Activated CD4-positive, alpha-beta T cell treated with anti-CD3 and anti-CD28 coated beads, Interleukin-2, amount 50 U/mL, for 24 hours (primary cell): ENCODE data around the gene GPC1.

Source experiments
- DNase-seq, 2 donors: peaks; one replicate each; pipeline ENCODE4 v3.0.0-alpha.2; 2020; ENCODE audit warnings: low read depth in 1 of 2, low spot score in 1 of 2

The GPC1 gene

DNA sequence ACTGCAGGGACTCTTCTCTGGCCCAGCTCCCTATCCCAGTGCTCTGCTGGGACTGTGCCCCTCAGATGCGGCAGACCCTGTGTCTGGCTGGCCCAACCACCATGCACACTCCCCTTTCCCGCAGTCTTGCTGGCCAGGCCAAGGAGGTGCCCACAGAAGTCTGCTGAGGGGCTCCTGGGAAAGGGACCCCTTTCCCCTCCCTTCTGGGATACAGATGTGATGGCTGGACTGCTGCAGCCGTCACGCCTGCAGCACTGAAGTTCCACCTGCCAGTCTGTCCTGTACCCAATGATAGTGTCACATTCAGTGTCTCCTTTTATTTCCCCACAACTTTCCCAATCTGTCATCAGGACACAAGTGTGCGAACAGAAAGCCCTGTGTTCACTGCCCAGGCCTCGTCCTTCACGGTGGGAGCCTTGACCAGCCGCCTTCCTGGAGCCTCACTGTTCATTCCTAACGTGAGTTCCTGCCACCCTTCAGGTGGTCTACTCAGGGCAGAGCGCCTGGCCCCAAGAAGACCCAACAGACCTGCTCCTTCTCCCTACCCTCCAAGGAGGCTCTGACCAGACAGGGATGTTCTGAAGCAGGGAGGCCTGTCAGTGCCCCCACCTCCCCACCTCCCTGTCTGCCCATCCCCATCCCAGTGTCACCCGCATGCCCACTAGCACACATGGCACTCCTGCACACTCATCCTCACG is 75.2 kb downstream of the GPC1 start:
- no peak for DNase-seq

GRCh38 chr2:240511351-240512108 is 76.1 kb downstream of the GPC1 start:
- DNase-seq, result no peak

DNA sequence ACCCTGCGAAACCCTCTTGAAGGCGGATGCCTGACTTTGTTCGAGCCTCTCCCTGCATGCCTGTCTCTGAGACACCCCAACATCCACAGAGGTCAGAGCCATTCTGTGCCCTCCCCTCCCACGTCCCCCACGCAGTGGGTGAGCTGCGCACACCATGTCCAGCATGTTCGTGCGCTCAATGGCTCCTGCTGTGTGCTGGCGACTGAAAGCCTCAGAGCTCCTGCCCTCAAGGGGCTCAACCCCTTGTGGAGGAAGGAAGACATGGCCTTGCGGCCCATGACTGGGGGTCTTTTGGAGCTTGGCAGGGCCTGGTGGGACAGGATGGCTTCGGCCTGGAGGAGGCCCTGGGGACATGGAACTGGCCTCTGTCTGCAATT is 76.6 kb downstream of the GPC1 start:
- no peak for DNase-seq

DNA sequence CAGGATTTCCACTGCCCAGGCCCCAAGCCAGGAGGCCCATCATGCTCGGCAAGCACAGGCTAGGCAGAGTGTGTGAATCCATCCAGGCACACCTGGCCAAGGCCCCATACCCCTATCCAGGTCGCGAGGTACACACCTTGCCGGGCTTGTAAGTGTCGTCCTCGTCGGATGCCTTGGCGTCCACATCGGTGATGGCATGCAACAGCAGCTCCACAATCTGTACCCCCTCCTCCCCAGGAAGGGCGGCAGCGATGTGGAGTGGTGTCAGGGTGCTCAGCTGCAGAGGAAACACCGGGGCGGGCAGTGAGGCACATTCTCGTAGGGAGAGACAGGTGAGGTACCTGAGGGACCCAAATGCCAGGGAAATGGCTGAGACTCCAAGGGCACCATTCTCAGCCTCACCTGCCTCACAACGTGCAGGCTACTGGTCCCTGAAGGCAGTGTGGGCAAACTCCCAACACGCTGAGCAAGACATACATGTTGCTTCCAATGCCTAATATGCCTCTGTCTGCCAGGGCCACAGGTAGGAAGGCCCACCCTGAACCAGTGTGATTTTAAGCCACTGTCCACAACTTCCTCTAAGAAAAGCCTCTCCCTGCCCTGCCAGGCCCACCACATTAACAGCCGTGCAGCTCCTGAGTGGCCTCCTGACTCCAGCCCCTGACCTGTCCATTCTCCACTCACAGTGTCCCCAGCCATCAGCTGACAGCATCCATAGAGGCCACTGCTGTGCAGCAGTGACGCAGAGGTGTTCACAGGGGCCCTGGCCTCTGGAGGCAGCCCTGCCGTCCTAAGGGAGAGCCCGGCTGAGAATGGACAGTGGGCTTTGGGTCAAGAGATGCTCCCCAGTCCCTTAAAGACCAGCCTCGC is 77.4 kb downstream of the GPC1 start:
- DNase-seq, result no peak

DNA sequence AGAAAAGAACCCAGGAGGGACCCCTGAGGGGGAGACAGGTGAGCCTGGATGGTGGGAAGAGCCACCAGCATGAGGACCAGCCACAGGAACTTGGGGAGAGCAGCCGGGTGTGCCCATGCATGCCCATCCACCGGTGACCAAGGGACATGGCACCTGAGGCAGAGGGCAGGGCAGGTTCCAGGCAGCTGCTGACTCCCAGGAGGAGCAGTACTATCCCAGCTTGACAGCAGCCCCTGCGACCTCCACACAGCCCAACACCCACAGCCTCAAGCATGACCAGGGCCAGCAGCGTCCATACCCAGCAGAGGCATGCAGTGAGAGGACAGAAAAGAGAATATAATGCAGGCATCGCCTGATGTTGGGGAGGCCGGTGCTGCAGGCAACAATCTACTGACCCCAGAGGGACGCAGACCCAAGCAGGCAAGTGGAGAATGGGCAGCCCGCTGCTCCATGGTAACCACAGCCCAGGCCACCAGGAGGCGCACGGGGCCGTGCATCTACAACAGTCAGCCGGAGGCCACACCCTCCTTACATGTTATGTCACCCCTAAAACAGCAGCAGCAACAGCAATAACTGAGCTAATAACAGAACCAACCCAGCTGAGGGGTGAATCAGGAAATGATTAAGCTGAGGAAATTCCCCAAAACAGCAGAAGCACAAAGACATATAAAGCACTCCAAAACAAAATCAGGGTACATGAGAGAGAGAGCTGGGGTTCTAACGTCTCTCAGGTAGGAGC is 78.3 kb downstream of the GPC1 start:
- peak; percentile 60 to 79 for DNase-seq

- DNase-seq, result no peak
Measured at GRCh38 chr2:240514631-240515030, 79.2 kb downstream of the GPC1 start.

DNA sequence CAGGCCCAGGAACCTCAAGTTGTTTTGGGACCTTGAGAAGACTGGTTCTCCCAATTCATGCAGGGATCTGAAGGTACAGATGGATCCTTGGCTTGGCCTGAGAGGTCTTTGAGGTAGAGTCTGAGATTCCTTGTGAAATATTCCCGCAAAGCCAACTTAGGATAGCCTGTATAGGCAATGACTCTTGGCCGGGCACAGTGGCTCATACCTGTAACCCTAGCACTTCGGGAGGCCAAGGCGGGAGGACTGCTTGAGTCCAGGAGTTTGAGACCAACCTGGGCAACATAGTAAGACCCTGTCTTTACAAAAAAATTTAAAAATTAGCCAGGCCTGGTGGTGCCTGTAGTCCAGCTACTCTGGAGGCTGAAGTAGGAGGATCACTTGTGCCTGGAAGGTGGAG is 81.9 kb downstream of the GPC1 start:
- no peak for DNase-seq
